CD4-positive, alpha-beta T cell treated with Interleukin-1 beta for 1 hour (primary cell): Measurements from ENCODE around the gene MRPL10.

Experiments used
- DNase-seq, 2 donors: peaks; one replicate each; pipeline ENCODE4 v3.0.0-alpha.2; 2020 to 2022

The MRPL10 gene

DNA sequence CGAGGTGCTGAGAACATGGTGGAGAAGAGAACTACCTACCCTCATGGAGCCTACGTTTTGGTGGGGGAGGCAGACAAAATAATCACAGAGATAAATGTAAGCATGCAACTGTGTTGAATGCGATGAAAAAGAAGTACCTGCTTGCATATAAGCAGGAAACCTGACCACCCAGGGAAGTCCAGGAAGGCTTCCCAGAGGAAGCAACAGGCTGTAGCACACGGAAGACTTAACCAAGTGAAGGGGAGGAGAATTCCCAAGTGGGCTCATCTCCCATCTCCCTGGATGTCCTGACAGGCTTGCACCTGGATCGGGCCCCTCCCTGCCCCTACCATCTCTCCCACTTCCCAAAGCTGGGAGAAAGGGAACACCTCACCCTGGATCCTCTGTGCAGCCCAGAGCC is 7.7 kb upstream of the MRPL10 start:
- DNase-seq = no peak

DNA sequence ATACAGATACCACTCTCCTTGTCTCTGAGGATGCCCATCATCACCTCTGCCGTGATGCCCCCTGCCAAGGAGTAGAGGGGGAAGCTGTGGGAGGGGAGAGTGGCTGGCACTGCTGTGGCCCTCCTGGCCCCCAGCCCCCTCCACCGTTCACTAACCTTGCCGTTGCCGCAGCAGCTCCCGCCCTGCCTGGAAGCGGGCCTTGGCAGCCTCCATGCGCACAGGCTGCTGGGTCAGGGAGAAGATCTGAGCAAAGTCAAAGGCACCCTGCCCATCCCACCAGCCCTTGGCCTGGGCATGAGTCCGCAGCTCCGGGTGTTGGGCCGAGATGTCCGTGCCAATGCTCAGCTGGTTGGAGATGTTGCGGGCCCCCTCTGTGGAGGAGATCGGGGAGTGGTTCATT is 7.3 kb upstream of the MRPL10 start:
- DNase-seq = no peak

DNA sequence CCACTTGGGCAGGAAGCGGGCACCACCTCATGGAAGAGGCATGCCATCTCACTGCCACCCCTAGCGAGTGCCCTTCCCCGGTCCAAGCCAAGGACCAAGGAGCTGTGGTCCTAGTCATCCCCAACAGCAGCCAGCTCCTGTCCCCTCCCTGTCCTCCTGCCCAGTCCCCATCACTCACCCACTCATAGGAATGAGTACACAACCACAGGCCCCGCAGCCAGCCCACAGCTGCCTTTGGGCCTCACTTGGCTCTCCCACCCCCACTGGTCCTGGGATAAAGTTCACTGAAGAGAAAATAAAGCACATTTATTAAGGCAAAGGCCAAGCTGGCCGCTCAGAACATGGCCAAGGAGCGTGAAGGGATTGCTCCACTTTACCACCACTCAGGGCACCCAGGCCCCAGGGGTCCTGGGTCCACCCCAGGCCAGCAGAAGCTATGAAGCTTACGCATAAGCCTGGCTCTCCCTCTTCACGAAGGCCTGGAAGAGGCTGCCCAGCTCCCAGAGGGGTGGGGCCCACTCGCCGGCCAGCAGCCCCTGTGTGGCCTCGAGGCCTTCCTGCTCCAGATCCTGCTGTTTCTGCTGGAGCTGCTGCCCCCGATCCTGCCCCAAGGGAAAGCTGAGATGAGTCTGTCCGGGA is 6.2 kb upstream of the MRPL10 start:
- no peak for DNase-seq

DNA sequence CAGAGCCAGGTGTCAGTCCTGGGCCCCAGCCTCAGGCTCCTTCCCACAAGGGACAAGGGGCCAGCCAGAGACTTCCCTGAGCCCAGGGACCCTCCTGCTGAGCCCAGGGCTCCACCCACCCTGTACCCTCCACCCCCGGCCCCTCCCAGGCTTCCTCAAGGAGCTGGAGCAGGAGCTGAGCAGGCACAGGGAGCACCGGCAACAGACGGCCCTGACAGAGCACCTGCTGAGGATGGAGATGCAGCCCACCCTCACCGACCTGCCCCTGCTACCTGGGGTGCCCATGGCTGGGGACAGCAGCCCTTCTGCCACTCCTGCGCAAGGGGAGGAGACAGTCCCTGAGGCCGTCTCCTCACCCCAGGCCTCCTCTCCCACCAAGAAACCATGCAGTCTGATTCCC is 5.3 kb upstream of the MRPL10 start:
- DNase-seq = no peak

DNA sequence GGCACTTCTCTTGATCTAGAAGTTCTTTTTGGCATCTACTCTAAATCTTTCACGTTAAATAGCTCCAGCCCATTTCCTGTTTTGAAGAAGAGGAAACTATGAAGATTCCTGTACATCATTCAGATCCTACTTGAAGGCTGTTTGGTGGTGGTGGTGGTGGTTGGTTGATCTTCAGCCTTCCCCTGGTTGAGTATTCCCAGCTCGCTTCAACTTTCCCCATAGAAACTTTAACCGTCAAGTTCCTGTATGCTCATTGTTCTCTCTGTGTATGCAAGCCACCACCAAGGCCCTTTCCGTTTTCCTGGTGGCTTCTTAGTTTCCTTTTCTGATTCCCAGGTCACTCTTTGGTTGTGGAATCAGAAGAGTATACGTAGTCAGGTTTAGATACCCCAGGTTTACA is 3.4 kb upstream of the MRPL10 start:
- no peak for DNase-seq

DNA sequence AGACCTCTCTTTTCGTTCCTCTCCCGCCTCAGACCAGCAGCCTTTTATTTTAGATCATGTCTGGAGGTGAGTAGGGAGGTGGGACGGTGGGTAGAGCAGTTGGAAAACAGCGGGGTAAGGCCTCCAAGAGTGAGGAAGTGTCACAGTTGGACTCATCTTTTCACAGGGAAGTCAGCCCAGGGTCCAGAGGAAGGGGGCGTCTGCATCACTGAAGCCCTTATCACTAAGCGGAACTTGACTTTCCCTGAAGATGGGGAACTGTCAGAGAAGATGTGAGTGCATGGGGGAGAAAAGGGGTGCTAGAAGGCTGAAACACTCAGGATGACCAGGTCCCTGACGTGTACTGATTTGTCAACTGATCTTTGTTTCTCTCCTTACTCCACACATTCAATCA is 590 bp upstream of the MRPL10 start:
- no peak for DNase-seq

DNA sequence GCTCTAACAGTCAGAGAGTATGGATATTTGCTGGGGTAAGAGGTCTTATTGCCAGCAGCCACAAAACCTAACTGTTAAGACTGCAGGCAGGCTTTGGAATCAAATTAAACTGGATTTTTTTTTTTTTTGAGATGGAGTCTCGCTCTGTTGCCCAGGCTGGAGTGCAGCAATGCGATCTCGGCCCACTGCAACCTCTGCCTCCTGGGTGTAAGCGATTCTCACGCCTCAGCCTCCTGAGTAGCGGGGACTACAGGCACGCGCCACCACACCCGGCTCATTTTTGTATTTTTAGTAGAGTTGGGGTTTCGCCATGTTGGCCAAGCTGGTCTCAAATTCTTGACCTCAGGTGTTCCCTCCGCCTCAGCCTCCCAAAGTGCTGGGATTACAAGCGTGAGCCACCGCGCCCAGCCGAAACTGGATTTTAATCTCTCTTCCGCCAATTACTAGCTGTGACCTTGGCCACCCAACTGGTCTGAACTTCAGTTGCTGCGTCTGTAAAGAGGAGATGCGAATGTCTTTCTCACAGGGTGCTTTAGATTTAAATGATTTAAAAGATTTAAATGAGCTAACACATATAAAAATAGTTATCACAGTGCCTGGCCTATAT is 842 bp downstream of the MRPL10 start:
- no peak for DNase-seq

DNA sequence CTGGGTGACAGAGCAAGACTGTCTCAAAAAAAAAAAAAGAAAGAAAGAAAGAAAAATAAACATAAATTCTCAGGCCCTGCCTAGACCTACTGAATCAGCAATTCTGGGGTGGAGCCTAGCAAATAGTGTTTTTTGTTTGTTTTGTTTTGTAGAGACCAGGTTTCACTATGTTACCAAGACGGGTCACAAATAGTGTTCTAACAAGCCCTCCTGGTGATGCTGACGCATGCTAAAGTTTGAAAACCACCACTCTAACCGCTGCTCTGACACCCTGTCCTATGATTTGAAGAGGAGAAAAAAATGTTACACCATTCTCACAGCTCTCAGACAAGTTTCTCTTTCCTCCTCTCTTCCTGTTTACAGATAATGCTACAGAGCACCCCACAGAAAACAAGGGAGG is 1.5 kb downstream of the MRPL10 start:
- peak; percentile 83 to 90 for DNase-seq

DNA sequence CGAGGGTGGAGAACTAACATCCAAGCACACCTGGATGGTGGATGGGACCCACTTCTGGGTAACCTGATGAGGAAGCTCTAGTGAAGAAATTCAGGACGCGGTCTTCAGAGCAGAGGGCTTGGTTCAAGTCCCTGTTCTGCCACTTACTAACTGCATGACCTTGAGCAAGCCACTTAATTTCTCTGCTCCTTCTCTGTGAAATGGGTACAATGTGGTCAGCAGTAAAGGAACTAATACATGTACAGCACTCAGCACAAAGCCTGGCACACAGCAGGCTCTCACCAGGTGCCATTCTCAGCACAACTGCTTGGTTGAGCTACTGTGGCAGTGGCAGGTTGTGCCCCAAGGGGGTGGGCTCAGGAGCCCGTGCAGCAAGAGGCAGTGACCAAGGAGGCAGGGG is 7.8 kb downstream of the MRPL10 start:
- no peak for DNase-seq

DNA sequence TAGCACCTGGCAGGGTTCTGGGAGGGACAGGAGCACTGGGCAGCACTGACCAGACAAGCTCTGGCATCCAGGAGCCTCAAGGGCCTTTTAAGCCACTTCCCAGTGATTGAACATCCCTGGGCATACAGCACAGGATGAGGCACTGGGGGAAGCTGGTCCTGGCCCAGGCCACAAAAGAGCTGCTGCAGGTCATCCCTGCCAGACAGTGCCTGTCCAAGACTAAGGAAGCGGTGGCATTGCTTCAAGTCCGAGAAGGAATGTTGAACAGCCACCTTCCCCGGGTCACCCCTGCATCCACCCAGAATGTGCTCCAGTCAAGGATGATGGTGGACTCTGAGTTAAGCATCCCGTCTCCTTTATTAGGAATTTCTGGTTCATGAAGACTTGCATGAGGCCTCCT is 8.6 kb downstream of the MRPL10 start:
- DNase-seq = no peak

DNA sequence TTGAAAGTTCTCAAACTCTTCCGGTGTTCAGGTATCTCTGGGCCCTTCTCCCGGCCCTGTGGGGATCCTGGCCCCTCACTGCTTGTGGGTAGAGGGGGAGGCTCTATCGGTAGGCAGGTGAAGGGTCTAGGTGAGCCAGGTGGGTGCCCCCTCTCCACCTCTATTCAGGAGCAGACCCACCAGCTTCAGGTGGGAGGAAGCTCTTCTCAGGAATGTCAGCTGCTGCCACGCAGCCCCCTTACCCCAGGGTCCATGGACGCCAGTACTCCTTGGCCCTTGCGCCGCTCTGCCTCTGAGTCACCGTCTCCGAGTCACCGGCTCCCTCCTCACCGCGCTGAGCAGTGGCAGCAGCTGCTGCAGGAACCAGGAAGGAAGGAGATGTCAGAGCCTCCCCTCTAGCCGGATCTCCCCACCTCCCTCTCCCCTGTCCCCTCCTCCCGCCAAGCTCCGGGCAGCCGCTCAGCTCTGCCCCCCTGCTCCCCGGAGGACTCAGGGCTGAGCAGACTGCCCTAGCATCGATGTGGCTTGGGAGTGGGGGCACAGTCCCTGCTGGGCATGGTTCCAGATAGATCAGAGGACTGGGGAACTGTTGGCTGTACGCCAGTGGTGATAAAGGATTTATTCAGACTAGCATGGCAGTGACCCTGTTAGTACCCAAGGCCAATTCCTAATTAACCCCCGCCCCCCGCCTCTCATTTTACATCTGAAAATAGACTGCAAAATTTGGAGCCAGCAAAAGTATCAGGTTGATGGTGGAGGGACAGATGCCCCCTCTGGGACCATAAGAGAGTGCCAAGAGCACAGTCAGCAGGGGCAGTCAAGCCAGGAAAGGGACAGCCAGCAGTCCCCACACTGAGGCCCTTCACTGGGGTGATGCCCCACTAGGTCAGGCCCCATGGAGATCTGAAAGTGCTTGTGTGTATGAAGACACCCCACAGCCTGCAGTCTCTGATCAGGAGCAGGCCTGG is 9.6 kb downstream of the MRPL10 start, which contains the start of gene OSBPL7:
Gene OSBPL7, minus strand, starts transcription at position 371 of the 968 bp plus-strand sequence. CDS start 1,516 bp downstream, outside the sequence.
- peak; percentile 85 to 86 for DNase-seq

DNA sequence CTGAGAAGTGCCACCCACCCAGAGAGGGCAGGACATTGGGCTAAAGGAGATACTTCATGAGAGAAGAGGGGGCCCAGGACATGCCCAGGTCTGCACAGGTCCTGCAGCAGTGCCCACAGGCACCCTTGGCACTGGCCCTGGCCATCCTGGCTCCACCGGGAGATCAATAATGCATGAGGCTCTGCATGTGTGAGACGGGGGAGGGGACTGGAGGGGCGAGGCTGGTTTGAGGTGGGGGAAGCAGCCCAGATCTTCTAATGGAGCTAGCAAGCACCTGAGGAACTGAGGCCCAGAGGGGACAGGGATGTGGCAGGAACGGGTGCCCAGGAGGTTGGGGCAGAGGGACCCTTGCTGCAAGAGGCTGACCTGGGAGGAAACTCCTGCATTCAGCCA is 10.3 kb downstream of the MRPL10 start:
- no peak for DNase-seq

DNA sequence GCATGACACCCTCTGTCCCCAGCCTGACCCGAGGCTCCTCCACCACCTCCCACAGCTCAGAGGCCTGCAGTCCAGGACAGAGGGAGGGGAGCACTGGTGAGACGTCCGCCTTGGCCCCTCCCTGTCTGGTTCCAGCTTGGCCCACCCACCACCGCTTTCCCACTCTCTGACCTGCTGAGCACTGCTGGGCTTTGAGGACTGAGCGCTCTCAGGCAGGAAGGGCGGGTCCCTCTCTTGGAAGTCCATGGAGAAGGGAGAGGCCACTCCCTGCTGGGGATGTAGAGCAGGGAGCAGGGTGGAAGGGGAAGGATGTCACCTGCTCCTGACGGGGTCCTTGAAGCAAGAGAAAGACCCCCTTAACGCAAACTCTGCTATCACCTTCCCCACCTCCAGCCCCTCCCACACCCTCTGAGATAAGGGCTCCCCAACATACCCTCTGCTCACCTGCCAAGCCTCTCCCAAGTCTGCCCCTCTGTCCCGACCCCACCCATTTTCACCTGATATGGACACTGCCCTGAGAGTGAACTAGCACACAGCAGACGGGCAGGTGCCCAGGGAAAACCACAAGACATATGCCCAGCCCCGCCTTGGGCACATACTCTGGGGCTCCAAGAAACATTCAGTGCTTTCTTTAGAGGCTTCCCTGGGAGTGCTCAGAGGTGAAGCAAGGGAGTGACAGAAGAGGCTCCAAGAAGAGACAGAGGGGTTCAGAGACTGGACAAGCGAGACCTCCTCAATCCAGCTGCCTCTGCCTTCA is 11.1 kb downstream of the MRPL10 start:
- no peak for DNase-seq

DNA sequence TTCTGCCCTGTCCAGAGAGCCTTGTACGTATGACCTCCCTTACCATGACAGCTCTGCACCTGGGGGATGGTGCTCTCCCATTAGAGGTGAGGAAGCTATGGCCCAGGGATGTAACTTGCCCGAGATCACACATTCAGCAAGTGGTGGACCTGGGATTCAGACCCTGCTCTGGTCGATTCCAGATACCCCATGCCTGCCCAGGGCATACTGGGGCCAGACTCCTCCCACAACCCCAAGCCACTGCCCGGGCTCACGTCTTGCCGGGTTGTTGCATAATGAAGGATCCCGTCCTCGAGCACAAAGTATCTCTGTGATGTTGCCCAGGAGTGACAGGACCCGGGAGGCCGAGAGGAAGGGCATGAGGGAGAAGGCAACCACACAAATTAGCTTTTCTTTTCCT is 11.9 kb downstream of the MRPL10 start:
- DNase-seq = no peak

DNA sequence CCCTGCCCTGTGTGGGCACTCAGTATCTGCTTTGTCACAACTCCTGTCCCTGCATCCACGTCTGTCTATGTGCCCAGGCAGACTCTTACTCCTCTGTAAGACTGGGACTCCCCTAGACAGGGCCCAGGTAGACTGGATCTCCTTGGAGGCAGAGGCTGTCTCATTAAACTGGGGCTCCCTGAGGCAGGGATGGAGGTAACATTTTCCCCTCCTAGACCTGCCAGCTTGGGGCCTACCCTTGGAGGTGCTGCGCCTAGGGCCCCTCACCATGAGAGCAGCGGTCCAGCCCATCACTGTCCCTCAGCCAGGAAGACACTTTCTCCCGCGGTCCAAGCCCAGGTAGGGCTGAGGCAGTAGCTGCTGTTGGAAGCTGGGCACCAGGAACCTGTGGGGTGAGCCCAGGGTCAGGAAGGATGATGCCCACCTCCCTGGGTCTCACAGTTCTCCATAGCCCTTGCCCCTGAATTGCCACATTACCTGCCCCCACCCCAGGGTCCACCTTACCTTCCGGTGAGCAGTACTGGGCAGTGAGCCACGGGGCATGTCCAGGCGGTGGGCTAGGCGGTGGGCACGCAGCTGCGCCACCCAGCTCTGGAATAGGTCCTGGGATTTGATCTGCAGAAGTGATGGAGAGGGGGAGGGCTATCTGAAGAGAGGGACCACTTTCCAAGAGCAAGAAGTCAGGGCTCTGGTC is 13.2 kb downstream of the MRPL10 start:
- no peak for DNase-seq

DNA sequence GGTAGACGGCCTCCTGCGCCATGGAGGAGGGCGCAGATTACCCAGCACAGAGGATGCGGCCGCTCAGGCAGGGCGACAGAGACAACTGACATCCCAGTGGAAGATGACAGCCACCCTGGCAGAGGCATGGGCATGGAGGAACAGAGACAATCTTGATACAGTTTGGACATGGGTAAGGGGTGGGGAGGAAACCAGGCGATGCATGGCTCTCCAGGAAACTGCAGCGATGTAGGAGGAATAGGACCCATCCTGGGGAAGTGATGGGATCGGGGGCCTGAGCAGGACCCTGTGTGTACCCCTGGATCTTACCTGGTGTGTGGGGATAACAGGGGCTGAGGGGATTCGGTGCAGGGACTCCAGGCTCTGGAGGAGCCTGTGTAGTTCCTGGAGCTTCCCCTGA is 14.4 kb downstream of the MRPL10 start:
- no peak for DNase-seq

DNA sequence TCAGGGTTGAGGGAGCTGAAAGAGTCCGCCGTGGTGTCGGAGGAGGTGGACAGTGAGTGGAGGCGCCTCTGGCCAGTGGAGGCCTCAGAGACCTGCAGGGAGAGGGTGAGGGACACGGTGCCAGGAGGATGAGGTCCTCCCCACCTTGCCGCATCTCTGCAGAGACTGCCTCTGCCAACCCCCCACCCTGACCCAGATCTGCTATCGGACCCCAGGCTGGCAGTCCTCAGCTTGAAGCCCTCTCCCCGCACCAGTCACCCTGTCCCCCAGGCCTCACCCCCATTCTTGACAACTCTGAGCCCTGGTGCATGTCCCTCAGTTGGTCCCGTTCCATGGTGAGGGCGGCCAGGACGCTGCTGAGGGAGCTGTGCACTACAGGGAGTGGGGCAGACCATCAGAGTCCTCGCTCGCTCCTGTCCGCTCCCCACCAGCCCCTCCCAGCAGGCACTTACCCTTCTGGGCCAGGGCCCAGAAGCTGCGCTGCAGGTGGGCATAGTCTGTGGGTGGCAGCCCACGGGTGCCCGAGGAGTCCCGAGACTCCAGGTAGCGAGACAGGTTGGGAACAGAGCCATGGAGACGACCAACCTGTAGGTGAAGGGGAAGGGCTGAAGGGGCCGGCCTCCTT is 15.1 kb downstream of the MRPL10 start:
- DNase-seq = no peak

DNA sequence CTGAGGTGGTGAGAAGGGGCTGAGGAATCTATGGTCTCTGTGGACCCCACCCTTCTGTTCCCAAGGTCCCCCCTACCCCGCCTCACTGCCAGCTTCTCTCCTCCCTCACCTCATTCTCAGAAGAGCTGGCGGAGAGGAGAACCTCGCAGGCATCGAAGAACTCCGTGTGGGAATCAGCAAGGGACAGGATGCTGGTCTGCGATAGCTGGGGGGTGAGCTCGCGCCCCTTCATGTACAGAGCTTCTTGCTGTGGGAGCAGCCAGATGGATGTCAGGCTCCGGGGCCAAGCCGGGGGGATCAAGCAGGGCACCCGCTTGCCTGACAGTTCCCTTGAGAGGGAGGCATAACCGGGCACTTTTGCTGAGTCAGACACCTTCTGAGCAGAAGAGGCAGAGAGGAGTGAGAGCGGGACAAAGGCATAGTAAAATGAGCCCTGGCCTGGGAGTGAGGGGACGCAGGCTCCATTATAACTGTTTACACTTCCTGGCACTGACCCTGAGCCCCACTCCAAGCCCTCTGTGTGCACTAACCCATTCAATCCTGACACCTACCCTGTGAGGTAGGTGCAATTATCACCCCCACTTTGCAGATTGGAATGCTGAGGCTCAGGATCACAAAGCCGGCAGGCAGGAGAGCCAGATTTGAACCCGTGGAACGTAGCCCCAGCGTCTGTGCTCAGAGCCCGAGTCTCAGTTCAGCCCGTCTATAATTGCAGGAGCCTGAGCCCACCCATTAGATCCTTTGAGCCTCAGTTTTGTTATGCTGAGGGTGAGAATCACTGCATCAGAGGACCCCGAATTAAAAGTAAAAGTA is 16.0 kb downstream of the MRPL10 start:
- no peak for DNase-seq

DNA sequence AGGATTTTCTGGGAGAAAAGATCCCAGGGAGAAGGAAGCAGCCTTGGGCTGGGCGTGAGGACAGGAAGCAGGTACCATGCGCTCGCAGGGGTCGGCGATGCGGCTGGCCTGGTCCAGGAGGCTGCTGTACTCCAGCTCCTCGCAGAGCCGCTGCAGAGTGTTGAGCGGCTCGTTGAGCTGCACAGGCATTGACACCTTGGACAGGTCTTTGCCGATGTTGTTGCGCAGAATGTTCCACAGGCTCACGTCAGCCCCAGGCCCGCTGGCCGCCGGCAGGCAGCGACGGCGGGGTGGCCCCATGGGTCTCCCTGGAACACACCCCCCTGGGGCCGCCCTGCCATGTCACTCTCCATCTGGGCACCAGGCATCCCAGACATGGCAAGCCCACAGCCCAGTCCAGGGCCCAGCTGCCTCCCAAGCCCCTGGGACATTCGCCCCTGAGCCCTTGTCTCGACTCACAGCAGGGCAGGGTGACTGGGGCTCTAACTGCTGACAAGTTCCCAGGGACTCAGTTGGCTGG is 17.8 kb downstream of the MRPL10 start:
- no peak for DNase-seq

DNA sequence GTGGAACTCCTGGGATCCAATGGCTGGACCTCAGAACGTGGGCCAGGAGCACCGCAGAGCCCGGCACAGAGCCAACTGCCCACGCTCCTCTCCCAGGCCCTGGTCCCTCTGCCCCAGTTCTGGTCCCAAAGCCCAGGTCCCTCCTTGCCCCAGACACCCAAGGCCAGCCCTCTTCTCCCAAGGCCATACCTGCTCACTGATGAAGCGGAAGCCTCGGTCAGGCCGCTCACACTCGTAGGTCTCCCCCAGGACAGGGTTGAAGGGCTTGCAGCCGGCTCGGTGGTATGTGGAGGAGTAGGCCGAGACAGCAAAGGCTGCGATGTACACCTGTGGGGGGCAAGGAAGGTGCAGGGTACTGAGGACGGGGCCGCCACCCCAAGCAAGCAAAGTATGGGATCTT is 18.3 kb downstream of the MRPL10 start:
- DNase-seq = no peak
